Breast epithelium (tissue), 3 donors: ENCODE results near the gene SMAD6.

Experiments
- CTCF ChIP-seq, 3 donors: fragments of 450-650 bp; IDR thresholded peaks; one replicate each; pipeline ENCODE4 v1.5.1; 2016 to 2017; ENCODE audit warnings: antibody characterized with exemption in 3 of 3, mild to moderate bottlenecking in 3 of 3, moderate library complexity in 3 of 3
- POLR2A ChIP-seq: fragments of 450-650 bp; IDR thresholded peaks from one replicate; pipeline ENCODE4 v1.6.1; 2016; ENCODE audit warnings: antibody characterized with exemption, mild to moderate bottlenecking, moderate library complexity
- POLR2AphosphoS5 ChIP-seq, 3 donors: sonication (generic); formaldehyde crosslinking; IDR thresholded peaks; one replicate each; pipeline ENCODE4 v1.6.1; 2017; ENCODE audit warnings: antibody characterized with exemption in 3 of 3

GRCh38 chr15:66730168-66731021 lies 28.4 kb downstream of the SMAD6 start:
- no peak for TF ChIP-seq POLR2A
- TF ChIP-seq CTCF (IDR thresholded peaks at IDR 0.05): no peak
- no peak for TF ChIP-seq POLR2AphosphoS5 (IDR thresholded peaks at IDR 0.05)
